Epithelial cell of proximal tubule (primary cell): ENCODE results near the gene RPS6KC1. TPM values are rescaled to one million over a fixed set of nuclear protein-coding genes. Genes with fewer than 3 reads are reported as not detected.
"Not testable (repeated sequence)": the region's sequence is repeated elsewhere in the genome, so short reads cannot be mapped to it uniquely, and the experiment has no call there.

Experiments used
- DNase-seq: peaks from one replicate; pipeline ENCODE4 v3.0.0-alpha.2; 2011; ENCODE audit warnings: low read depth
- H3K4me3 ChIP-seq: 2 replicates; pipeline ENCODE4 v1.5.1; 2011; ENCODE audit warnings: low read depth, mild to moderate bottlenecking, low read length
- CTCF ChIP-seq: conservative IDR thresholded peaks from 2 replicates; pipeline ENCODE4 v1.5.1; 2012; ENCODE audit warnings: low read depth, mild to moderate bottlenecking, low read length
- total RNA-seq: library from RNA; depleted of rRNA; stranded (reverse); fragments of >200 nt; gene quantifications from 2 replicates; pipeline ENCODE4 v1.2.3, GENCODE V29; 2015

RPS6KC1 gene
- total RNA-seq, 1 donor from 2014 or later = 8.5 TPM

GRCh38 chr1:213211201-213211600, 160.2 kb downstream of the RPS6KC1 start:
- no peak for TF ChIP-seq CTCF
- DNase-seq = no peak
- H3K4me3 ChIP-seq = no peak overlapping the region

GRCh38 chr1:213219076-213219475, 168.0 kb downstream of the RPS6KC1 start:
- H3K4me3 ChIP-seq, DNase-seq: not testable (repeated sequence)

GRCh38 chr1:213221209-213221608, 170.2 kb downstream of the RPS6KC1 start:
- no peak for TF ChIP-seq CTCF
- no peak overlapping the region for H3K4me3 ChIP-seq
- no peak for DNase-seq

GRCh38 chr1:213227458-213227857, 176.4 kb downstream of the RPS6KC1 start:
- DNase-seq = no peak
- H3K4me3 ChIP-seq = no peak overlapping the region
- no peak for TF ChIP-seq CTCF

GRCh38 chr1:213231795-213232231, 180.8 kb downstream of the RPS6KC1 start:
- H3K4me3 ChIP-seq = no peak overlapping the region
- TF ChIP-seq CTCF = no peak
- no peak for DNase-seq

- no peak for TF ChIP-seq CTCF
- no peak for DNase-seq
Observed at GRCh38 chr1:213242883-213243282, 191.8 kb downstream of the RPS6KC1 start.

GRCh38 chr1:213244664-213245091, 193.6 kb downstream of the RPS6KC1 start:
- TF ChIP-seq CTCF = peak; percentile 76
- H3K4me3 ChIP-seq = no peak overlapping the region
- peak; percentile 30 for DNase-seq

More at GRCh38 chr1:213242883-213243282, 191.8 kb downstream of the RPS6KC1 start:
- H3K4me3 ChIP-seq = no peak overlapping the region
